ENCODE measurements around the gene VEZT. TPM values are rescaled to one million over a fixed set of nuclear protein-coding genes. Genes with fewer than 3 reads are reported as not detected.
"Not testable (repeated sequence)": the region's sequence is repeated elsewhere in the genome, so short reads cannot be mapped to it uniquely, and the experiment has no call there.

Gene VEZT
- total RNA-seq, 4 donors from 2014 or later: 76.5 to 121 (median 95.2) TPM

GRCh38 chr12:95240556-95240955 is 22.9 kb downstream of the VEZT start:
- H3K36me3 ChIP-seq: peaks cover 0 to 9% (median 0%) of the 10 kb centered on the region in 3 donors
- H3K4me1 ChIP-seq: no peaks in the 10 kb centered on the region
- H3K9me3 ChIP-seq: no peaks in the 10 kb centered on the region
- no peaks in the 10 kb centered on the region for H3K27me3 ChIP-seq
- no peak for DNase-seq
- no peak overlapping the region for H3K4me3 ChIP-seq
- TF ChIP-seq POLR2A (IDR thresholded peaks at IDR 0.05) (no peak), CTCF (IDR thresholded peaks at IDR 0.05) (no peak)
- no peak overlapping the region for H3K27ac ChIP-seq

GRCh38 chr12:95241138-95241537 is 23.5 kb downstream of the VEZT start:
- DNase-seq, H3K27ac ChIP-seq, H3K36me3 ChIP-seq, H3K9me3 ChIP-seq, H3K4me3 ChIP-seq, H3K4me1 ChIP-seq, H3K27me3 ChIP-seq: not testable (repeated sequence)

GRCh38 chr12:95241761-95242506 is 24.3 kb downstream of the VEZT start:
- TF ChIP-seq CTCF (IDR thresholded peaks at IDR 0.05): no peak
- TF ChIP-seq POLR2A (IDR thresholded peaks at IDR 0.05): no peak
- Histone ChIP-seq H3K27ac (no peak overlapping the region), H3K4me1 (no peaks in the 10 kb centered on the region), H3K27me3 (no peaks in the 10 kb centered on the region), H3K9me3 (no peaks in the 10 kb centered on the region), H3K4me3 (no peak overlapping the region), H3K36me3 (peaks cover 0 to 9% (median 0%) of the 10 kb centered on the region in 3 donors)
- no peak for DNase-seq

- Histone ChIP-seq H3K4me3 (no peak overlapping the region), H3K9me3 (no peaks in the 10 kb centered on the region), H3K4me1 (no peaks in the 10 kb centered on the region), H3K27me3 (no peaks in the 10 kb centered on the region), H3K27ac (no peak overlapping the region), H3K36me3 (peaks cover 0 to 9% (median 0%) of the 10 kb centered on the region in 3 donors)
- no peak for TF ChIP-seq POLR2A (IDR thresholded peaks at IDR 0.05)
- DNase-seq: no peak
Observed at GRCh38 chr12:95243497-95244183, 26.0 kb downstream of the VEZT start.

GRCh38 chr12:95244350-95244749 is 26.7 kb downstream of the VEZT start:
- Histone ChIP-seq H3K27me3 (no peaks in the 10 kb centered on the region), H3K9me3 (no peaks in the 10 kb centered on the region), H3K4me1 (no peaks in the 10 kb centered on the region), H3K36me3 (peaks cover 0 to 9% (median 0%) of the 10 kb centered on the region in 3 donors), H3K27ac (no peak overlapping the region), H3K4me3 (no peak overlapping the region)
- TF ChIP-seq CTCF (IDR thresholded peaks at IDR 0.05): no peak
- TF ChIP-seq POLR2A (IDR thresholded peaks at IDR 0.05): no peak
- no peak for DNase-seq

- DNase-seq: no peak
- H3K9me3 ChIP-seq: no peaks in the 10 kb centered on the region
- H3K4me1 ChIP-seq: peaks cover 0 to 5% (median 0%) of the 10 kb centered on the region in 4 donors
- TF ChIP-seq POLR2A (IDR thresholded peaks at IDR 0.05): no peak
- no peak for TF ChIP-seq CTCF (IDR thresholded peaks at IDR 0.05)
- no peak overlapping the region for H3K27ac ChIP-seq
- no peak overlapping the region for H3K4me3 ChIP-seq
- no peaks in the 10 kb centered on the region for H3K27me3 ChIP-seq
- H3K36me3 ChIP-seq: peaks cover 0 to 11% (median 0%) of the 10 kb centered on the region in 3 donors
Observed at GRCh38 chr12:95248095-95248494, 30.5 kb downstream of the VEZT start.
